HepG2 (cell line): ENCODE results near the gene RHOD.

ENCODE experiments used
- BHLHE40 ChIP-seq: IDR thresholded peaks from 2 replicates; pipeline ENCODE4 v1.6.1; 2011; ENCODE audit warnings: low read length, improper control_type of control experiment
- BRD4 ChIP-seq: sonication (generic); formaldehyde crosslinking; IDR thresholded peaks from 2 replicates; pipeline ENCODE4 v1.4.0; 2020; ENCODE audit warnings: missing genetic modification reagents
- EZH2 ChIP-seq: conservative IDR thresholded peaks from 2 replicates; pipeline ENCODE4 v1.6.1; 2012; ENCODE audit warnings: mild to moderate bottlenecking, low read depth, low read length, moderate library complexity
- FOXK2 ChIP-seq: fragments of 450-650 bp; IDR thresholded peaks from 2 replicates; pipeline ENCODE4 v1.6.1; 2016
- HBP1 ChIP-seq: IDR thresholded peaks from 2 replicates; pipeline ENCODE4 v1.6.1; 2016; ENCODE audit warnings: low read depth, control low read depth
- RAD21 ChIP-seq: fragments of 450-650 bp; formaldehyde crosslinking; IDR thresholded peaks from 2 replicates; pipeline ENCODE4 v1.5.0; 2020; ENCODE audit warnings: mild to moderate bottlenecking
- U2AF2 ChIP-seq: fragments of 200-400 bp; formaldehyde crosslinking; IDR thresholded peaks from 2 replicates; pipeline ENCODE4 v1.6.1; 2017; ENCODE audit warnings: low read depth, mild to moderate bottlenecking, low read length
- ZFX ChIP-seq: sonication (generic); formaldehyde crosslinking; IDR thresholded peaks from 2 replicates; pipeline ENCODE4 v1.4.0; 2020; ENCODE audit warnings: mild to moderate bottlenecking, low read depth, missing genetic modification reagents, moderate library complexity
- ZIK1 ChIP-seq: sonication (generic); formaldehyde crosslinking; IDR thresholded peaks from 2 replicates; pipeline ENCODE4 v1.5.0; 2020; ENCODE audit warnings: mild to moderate bottlenecking, low read depth, missing genetic modification reagents, borderline replicate concordance
- ZNF558 ChIP-seq: sonication (generic); formaldehyde crosslinking; IDR thresholded peaks from 2 replicates; pipeline ENCODE4 v1.9.0; 2022; ENCODE audit warnings: mild to moderate bottlenecking, missing genetic modification reagents, borderline replicate concordance
- ZNF724P ChIP-seq: sonication (generic); formaldehyde crosslinking; IDR thresholded peaks from 2 replicates; pipeline ENCODE4 v1.8.0; 2022; ENCODE audit warnings: missing genetic modification reagents, borderline replicate concordance

- TF ChIP-seq FOXK2 (no peak), HBP1 (no peak), EZH2 (no peak), ZIK1 (CRISPR knock-in tag) (no peak), ZNF558 (no peak), RAD21 (CRISPR knock-in tag) (no peak), ZFX (no peak), BHLHE40 (no peak), U2AF2 (no peak), BRD4 (CRISPR knock-in tag) (no peak), ZNF724P (CRISPR knock-in tag) (no peak)
These were observed 28.6 kb upstream of the RHOD start for GRCh38 chr11:67027943-67028542.
